Measurements from ENCODE around the gene RCL1.

Gene RCL1

DNA sequence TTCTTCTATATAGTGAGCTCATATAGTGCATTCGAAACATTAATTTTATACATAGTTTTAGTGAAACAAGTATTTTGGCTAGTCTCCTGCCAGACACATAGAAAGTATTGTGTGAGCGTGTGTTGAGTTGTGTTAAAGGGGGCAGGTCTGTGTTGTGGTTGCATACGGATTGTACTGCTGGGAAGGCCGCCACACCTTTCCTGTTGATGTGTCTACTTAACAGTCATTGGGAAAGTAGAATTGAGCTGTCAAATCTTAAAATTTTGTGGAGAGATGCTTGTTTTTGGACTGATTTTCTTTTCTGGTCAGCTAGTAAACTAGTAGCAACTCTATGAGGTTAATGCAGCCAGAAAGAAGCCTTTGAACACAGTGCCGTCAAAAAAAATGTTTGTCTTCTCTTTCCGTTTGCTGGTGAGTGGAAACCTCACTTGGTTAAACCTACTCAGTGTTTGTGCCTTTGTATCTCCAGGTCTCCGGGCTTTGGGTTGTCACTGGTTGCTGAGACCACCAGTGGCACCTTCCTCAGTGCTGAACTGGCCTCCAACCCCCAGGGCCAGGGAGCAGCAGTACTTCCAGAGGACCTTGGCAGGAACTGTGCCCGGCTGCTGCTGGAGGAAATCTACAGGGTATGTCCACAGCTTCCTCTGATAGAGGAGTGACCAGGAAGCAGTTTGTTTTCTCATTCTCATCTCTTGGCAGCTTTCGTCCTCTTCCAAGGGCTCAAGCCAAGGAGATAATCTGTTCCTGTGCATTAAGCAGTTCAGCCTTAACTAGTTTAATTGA, 51.5 kb downstream of the RCL1 start:
- DNase-seq: no peak

DNA sequence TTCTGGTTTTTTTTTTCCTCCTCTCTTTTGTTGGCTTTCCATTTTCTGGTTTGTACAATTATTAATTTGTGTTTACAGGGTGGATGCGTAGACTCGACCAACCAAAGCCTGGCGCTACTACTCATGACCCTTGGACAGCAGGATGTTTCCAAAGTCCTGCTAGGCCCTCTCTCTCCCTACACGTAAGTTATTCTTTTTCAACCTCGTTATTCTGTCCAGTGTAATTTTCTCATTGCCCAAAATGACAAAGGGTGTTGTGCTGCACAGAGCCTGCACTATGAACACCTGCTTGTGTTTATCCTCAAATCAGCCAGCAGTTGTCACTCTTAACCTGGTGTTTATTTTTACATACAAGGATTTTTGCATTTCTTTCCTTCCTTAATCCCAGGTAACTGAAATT, 56.6 kb downstream of the RCL1 start:
- no peak for DNase-seq

DNA sequence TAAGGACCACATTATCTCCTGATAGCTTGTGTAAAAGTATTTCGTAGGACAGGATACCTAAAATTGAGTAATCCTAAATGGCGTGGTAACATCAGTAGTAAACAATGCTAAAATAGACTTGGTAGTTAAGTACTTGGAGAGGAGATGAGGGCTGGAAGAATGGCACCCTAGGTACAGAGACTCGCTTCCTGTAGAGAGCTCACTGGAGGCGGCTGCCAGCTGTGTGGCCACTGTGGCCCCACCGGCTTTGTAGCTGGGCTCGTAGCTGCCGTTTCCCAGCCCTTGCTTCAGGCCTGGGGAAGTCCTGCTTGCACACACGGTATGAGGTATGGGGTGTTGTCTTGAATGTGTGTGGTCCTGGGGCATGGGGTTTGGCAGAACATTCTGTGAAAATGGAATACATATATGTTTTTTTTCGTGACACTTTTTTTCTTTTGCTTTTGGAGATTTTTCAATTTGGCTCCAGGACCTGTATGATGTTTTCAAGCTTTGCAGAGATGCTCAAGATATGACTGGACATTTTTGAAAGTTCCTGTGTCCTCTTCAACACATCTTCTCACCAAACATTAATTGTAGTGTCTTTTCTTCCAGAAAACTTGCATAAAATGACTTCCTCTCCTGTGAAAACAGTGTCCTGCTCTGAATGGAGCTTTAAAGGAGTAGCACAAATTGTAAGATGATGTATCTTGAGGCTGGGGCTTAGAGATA, 58.0 kb downstream of the RCL1 start:
- no peak for DNase-seq

DNA sequence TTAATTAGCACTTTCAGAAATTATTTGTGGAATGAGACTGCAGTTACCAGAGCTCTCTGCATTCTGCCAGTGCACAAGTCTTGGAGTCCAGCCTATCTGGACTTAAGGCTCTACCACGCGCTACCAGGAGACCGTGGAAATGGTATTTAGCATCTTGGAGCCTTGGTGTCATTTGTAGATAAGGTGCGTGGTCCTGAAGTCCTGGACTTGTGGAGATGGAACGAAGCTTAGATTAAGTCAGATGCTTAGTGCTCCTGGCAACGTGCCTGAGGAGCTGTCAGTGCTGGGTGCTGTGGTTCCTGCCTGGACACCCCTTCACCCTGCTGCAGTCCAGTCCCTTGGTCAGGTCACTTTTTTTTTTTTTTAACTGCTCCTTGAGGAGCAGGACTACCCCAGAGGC, 59.7 kb downstream of the RCL1 start:
- no peak for DNase-seq

DNA sequence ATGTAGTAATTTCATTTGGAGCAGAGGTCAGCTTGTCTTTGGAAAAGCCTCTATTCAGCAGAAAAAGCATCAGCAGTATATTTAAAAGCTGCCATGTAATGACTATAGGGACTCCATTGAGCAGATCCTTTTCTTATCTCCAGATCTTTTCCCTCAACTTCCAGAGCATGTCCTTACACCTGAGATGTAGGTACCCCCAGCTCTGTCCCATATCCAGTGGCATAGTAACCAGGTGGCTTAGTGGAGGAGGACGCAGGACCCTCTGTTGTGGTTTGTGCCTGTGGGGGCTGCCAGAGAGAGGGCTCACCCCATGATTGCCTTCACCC, 61.5 kb downstream of the RCL1 start:
- no peak for DNase-seq

DNA sequence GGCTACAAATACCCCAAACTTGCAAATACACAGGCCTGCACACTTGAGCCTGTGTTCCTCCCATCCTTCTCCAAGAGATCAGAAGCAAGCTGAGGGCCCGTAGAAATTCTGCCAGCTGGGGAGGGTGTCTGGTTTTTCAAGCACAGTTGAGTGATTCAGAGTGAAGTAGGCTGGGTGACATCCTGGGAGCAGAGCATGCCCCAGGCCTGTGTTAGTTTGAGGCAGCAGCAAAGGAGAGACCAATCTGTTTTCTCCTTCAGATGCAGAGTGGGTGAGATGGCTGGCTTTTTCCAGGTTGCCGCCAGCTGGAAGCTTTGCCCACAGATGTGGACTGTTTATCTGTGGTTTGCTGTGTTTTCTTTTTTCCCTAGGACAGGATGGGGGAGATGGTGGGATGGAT, 63.1 kb downstream of the RCL1 start:
- no peak for DNase-seq

DNA sequence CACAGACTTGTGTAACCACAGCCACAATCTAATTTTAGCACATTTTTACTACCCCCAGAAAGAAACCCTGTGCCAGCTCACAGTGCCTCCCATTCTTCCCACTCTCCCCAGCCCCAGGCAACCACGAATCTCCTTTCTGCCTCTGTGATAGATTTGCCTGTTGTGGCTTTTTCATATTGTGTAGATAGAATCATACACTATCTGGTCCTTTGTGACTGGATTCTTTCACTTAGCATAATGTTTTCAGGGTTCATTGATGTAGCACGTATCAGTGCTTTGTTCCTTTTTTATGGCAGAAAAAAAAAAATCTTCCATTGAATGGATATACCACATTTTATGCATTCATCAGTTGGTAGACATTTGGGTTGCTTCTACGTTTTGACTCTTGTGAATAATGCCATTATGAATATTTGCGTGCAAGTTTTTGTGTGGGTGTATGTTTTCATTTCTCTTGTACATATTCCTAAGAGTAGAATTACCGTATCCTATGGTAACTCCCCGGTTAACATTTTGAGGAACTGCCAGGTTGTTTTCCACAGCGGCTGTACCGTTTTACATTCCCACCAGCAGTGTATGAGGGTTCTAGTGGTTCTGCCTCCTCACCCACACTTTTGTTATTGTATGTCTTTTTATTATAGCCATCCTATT, 64.5 kb downstream of the RCL1 start:
- DNase-seq: no peak

DNA sequence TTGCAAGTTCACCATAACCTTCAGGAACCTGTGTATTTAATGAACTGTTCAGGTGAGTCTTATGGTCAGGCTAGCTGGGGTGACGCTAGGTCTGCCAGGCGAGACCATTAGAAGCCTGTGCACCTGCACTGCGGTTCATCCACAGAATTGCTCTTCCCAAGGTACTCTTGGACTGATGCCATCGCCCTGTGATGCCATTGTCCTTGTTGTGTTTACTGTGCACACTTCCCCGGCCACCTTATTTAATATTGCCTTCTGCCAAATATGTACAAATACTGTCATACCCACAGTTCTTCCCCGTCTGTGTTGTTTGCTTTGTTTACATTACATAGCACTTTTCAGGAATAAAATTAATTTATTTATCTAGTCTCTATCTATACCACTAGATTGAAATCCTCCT, 66.3 kb downstream of the RCL1 start:
- DNase-seq: no peak

DNA sequence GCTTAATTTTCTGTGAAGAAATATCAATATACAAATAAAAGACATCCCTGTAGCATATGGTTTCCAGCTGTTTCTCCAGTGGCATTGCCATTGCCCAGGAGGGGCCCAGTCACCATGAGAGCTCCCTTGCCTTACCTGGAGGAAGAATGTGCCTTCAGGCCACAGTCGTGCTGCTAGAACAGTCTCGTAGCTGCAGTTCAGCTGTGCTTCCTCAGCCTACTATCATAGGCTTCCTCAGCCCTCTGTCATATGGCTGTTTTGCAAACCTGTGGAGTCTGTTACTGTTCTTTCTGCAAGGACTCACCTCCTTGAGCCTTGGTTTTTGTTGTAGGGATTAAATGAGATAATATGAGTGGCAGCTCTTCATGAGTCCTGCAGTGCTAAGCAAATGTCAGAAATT, 67.6 kb downstream of the RCL1 start:
- no peak for DNase-seq

DNA sequence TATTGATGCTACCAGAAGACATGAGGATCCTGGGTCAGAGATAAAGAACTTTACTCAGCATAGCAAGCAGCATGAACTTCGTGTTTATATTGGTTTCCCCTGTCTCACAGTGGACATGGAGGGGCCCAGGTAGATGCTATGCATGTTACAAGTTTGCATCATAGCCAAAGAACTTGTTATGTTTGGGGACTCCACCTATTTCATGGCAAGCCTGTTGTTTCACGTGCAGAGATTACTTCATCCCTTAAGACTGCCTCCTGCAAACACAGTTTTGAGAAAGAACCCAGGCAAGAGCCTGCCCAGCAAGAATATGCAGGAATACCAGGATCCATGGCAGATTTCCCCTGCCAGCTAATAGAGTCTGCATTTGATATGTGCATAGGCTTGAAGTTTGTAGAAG, 68.4 kb downstream of the RCL1 start:
- no peak for DNase-seq

DNA sequence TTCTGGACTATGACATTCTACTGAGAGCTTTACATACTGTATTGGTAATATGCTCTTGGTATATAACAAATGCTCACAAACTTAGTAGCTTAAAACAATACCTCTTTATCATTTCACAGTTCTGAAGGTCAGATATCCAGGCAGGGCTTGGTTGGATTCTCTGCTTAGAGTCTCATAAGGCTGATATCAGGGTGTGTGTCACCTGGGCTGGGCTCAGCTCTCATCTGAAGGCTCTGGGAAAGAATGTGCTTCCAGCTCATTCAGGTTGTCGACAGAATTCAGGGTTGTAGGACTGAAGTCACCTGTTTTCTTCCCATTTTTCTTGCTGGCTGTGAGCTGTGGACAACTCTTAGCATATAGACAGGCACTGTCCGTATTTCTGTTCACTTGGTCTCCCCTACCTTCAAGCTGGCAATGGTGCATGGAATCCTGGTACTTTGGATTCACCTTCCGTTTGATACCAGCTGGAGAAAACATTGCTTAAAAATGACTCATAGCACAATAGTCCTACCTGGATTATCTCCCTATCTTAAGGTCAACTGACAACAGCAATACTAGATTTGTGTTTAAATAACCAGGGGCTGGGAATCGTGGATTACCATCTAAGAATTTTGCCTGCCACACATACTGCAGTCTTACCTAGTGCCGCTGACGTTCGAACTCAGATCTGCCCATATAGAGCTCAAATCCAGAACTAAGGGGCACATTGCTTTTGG, 69.2 kb downstream of the RCL1 start:
- no peak for DNase-seq

DNA sequence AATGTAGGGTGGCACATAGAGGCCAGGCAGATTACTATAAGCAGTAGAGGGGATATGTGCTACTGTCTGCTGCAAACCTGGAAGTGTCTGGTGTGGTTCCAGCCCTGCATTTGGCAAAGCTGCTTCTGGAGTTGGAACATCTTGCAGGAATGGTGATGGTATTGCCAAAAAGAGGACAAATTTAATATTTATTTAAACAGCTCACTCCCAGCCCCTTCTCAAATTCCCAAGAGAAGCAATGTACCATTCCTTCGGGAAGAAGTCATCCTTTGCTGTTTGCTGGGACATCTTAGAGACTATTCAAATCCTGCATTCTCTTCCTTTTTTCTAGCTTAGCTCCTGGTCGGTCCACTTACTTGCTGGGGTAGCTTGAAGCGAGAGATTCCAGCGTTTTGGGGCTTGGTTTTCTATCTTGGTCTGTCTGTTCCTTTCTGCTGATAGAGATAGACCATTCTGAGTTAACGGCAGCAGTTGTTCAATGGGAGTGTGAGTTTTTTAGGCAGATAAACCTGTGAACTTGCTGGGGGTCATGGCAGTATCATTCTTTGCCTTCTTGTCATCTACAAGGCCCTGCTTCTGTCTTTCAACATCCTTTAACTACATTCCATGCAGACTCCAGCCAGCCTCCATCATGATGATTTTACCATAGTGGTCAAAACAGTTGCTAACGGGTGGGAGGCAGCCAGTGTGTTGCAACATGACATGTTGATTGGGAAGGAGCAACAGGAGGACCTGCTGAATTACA, 69.9 kb downstream of the RCL1 start:
- no peak for DNase-seq

DNA sequence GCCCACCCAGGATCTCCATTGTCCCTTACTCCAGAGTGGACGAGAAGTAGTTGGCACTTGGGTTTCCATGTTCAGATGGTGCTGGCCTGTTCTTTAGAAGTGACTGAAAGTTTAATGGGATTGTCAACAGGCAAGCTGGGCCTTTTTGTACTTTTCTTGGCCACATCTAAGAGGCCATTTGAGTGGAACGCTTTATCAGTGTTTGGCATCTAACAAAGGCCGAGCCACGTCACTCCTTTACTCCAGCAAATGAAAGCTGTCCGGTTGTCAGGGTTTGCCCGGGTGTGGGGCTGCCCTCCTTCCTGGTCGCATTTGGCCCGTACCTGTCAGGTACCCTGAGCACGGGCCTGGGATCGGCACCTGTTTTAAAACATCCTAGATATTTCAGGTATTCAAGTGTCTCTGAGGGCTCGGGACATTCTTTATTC, 71.5 kb downstream of the RCL1 start:
- DNase-seq: no peak

DNA sequence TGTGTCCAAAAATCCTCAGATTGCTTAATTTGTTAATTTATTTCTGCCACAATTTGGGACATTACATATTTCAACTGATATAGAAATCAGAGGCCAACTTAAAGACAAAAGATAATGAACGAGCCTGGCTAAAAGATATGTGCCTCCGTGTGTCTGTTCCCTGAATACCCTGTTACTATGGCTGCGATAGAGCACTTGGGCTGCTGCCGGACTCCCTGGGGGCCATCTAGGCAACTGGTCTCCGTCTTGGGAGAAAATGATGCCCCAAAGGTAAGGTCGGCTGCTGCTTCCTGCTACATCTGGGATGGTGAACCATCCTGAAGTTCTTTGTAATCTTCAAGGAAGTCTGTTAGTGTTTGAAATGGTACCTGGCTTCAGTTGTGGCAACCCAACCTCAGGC, 72.0 kb downstream of the RCL1 start:
- no peak for DNase-seq

DNA sequence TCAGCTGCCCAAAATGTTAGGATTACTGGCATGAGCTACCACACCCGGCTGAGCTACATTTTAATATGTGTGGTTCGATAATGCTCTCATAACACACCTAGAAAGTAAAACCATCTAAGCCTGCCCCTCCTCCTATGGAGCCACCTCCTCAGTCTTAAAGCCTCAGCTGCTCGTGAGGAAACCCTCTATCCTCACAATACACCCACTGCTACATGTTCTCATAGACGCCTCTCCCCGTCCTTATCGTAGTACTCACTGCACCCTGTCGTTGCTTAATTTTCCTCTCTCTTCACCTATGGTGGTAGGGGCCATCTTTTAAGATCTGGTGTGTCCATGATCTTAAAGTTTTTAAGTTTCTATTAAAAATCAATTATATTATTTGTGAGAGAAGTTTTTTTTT, 72.9 kb downstream of the RCL1 start:
- DNase-seq: no peak

DNA sequence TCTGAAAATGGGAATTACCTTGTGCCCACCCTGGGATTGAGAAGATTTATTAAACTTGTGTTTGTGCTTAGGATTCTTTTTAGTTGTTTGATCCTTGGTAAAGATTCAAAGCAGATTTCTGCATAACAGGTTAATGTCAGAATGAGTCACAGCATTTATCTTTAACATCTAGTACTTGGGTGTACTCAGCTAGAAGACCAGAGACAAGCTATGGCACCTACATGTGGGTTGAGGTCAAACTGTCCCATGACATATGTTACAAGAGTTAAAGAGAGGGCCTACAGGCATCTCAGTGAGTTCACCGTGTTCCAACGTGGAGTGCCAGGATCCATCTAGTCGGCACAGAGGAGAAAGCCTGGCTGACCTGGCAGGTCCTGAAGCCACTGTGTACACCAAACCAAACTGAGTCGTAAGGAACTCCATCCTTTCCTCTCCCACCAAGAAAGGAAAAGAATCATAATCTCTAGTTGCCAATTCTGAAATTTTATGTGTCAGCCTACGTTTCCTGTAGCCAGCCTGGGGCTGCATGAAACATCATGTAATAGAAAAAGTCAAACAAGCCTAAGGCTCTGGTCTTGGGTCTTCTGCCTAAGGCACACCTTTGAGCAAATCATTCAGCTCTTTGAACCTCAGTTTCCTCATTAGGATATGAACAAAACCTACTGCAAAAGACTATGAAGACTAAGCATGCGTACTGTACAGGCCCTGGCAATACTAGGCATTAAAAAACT, 73.7 kb downstream of the RCL1 start:
- peak; percentile 71 for DNase-seq

DNA sequence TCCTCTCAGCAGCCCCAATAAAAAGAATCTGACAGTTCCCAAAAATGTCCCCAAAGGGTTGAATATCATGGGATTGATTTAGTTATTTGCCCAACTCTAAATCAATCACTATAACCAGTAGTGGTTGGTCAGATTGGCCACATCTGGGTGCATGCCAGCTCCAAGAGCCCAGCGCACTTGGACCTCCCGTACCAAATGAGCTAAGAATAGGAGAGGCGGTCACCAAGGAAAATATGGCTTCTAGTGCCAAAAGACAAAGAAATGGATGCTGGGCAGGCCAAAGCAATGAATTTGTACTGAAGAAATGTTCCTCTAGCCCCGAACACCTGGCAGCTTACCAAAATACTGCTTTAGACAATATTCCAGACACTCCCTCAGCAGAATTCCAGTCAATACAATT, 80.3 kb downstream of the RCL1 start:
- no peak for DNase-seq

DNA sequence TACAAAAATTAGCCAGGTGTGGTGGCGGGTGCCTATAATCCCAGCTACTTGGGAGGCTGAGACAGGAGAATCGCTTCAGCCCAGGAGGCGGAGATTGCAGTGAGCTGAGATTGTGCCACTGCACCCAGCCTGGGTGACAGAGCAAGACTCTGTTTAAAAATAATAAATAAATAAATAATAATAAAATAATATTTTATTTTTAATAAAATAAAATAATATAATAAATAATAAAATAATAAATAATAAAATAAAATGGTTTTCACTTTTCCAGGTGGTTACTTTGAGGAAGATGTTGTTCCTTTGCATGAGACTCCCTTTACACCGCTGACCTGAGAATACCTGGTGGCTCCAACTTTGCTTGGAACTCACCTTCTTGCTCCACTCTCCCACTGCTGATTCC, 82.8 kb downstream of the RCL1 start:
- DNase-seq: no peak

DNA sequence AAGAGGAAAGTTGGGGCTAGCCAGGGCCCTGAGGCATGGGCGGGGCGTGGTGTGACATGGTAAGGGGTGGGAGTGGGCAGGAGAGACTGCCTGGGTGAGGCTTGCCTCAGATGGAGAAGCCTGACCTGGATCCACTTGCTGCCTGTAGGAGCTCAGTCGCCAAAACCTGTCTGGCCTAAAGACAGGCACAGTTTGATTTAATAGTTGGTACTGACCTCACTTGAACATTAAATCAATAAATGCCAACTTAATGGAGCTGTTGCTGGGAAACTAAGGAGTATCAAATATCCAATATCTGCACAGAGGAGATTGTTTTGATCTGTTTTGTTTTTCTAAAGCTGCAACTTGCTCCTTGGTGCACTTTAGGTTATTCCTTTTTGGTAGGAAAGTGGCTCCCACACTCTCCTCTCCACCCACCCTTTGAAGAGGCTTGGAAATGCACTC, 86.4 kb downstream of the RCL1 start:
- DNase-seq: no peak

DNA sequence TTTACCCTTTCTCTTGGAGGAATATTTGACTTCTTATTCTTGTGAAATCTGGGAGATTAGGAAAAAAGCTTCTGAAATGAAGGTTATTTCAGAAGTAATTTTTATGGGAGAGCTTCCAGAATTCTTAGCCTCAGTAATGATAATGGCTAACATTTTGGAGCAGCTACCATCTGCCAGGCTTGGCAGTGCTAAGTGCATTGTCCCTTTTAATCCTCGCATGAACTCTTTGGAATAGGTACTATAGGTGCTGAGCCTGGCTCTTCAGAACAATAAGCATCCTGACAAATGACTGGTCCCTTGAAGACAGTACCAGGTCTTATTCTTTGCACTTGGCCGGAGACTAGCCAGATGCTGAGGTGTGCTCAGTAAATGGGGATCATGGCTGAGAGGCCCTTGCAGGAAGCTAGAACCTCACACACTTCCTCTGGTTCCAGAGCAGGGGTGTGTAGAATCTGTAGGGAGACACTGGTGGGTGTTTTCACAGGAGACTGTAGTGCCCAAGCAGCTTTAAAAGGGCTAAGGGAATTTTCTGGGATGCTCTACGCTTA, 90.7 kb downstream of the RCL1 start:
- DNase-seq: no peak

DNA sequence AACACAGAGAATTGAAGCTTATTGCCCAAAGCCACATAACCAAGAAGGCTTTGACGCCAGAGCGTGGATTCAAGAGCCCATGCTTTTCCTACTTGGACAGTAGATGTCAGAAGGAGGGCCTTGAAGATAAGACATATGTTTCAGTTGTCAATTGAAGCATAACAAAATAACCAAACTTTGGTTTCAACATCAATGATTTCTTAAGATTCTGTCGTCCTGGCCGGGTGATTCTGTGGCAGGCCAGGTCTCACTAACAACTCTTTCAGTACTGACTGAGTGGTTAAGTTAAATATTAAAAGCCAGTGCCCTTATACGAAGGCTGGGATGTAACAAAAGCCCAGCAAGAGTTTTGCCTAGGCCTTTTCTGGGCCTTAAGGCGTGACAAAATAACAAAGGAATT, 94.0 kb downstream of the RCL1 start:
- no peak for DNase-seq

DNA sequence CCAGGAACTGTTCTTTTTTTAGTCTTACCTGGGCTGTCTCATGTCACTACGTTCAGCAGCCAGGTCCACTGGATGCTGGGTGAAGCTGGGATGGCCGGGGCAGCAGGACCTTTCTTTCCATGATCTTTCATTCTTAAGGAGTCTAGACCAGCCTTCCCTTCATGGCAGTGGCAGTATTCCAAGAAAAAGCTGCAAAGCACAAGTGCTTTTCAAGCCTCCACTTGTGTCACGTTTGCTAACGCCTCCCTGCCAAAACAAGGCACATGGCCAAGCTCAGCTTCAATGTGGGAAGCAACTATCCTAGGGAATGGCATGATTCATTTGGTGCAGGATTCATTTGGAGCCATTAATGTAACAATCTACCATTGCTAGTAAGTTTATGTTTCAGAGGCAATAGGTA, 94.8 kb downstream of the RCL1 start:
- no peak for DNase-seq
